CD8-positive, alpha-beta memory T cell (primary cell): ENCODE measurements around the gene NT5DC1. TPM values are rescaled to one million over a fixed set of nuclear protein-coding genes. Genes with fewer than 3 reads are reported as not detected.
"Not testable (repeated sequence)": the region's sequence is repeated elsewhere in the genome, so short reads cannot be mapped to it uniquely, and the experiment has no call there.

ENCODE experiments used
- CTCF ChIA-PET: fragments of 350-600 bp; sonication (Branson Sonifier 250); formaldehyde crosslinking; loops from one replicate; lab custom pipeline; 2021; ENCODE audit warnings: antibody characterized with exemption; lab: Charles Lee
- POLR2A ChIA-PET: fragments of 350-600 bp; sonication (Branson Sonifier 250); formaldehyde crosslinking; loops from one replicate; lab custom pipeline; 2021; ENCODE audit warnings: antibody characterized with exemption; lab: Charles Lee
- DNase-seq, 5 donors: peaks; one replicate each; pipeline versions ENCODE4 v3.0.0 to v3.0.0-alpha.2; 2020 to 2022; ENCODE audit warnings: mixed read lengths in 1 of 5
- H3K27ac ChIP-seq: one replicate; pipeline ENCODE4 v1.7.0; 2013; ENCODE audit warnings: low read depth, mild to moderate bottlenecking, low read length, moderate library complexity
- H3K27me3 ChIP-seq: 2 replicates; pipeline ENCODE4 v1.7.0; 2013; ENCODE audit warnings: low read length, mild to moderate bottlenecking; ENCODE audit not compliant: insufficient read depth, poor library complexity, severe bottlenecking
- H3K36me3 ChIP-seq: 2 replicates; pipeline ENCODE4 v1.7.0; 2013; ENCODE audit warnings: mild to moderate bottlenecking, low read length, moderate library complexity; ENCODE audit not compliant: insufficient read depth
- H3K4me1 ChIP-seq: 2 replicates; pipeline ENCODE4 v1.7.0; 2013; ENCODE audit warnings: mild to moderate bottlenecking, low read length, moderate library complexity; ENCODE audit not compliant: insufficient read depth
- H3K4me3 ChIP-seq: 2 replicates; pipeline ENCODE4 v1.7.0; 2013; ENCODE audit warnings: mild to moderate bottlenecking, low read length
- H3K9me3 ChIP-seq: 2 replicates; pipeline ENCODE4 v1.7.0; 2013; ENCODE audit warnings: mild to moderate bottlenecking, low read length
- H3K27ac Mint-ChIP-seq, 8 donors: one replicate each; pipeline ENCODE4 v1.8.0; 2020 to 2021; ENCODE audit warnings: mixed read lengths in 8 of 8, mild to moderate bottlenecking in 6 of 8, inconsistent platforms in 3 of 8, moderate library complexity in 3 of 8
- H3K27me3 Mint-ChIP-seq, 2 donors: one replicate each; pipeline ENCODE4 v1.8.0; 2020 to 2021; ENCODE audit warnings: mixed read lengths in 2 of 2, mild to moderate bottlenecking in 1 of 2, moderate library complexity in 1 of 2
- H3K36me3 Mint-ChIP-seq, 3 donors: one replicate each; pipeline ENCODE4 v1.8.0; 2020 to 2021; ENCODE audit warnings: mixed read lengths in 3 of 3, inconsistent platforms in 1 of 3, mild to moderate bottlenecking in 1 of 3
- H3K4me1 Mint-ChIP-seq, 3 donors: one replicate each; pipeline ENCODE4 v1.8.0; 2020 to 2021; ENCODE audit warnings: mixed read lengths in 3 of 3, inconsistent platforms in 1 of 3, mild to moderate bottlenecking in 1 of 3
- H3K4me3 Mint-ChIP-seq, 7 donors: one replicate each; pipeline ENCODE4 v1.8.0; 2020 to 2021; ENCODE audit warnings: mixed read lengths in 7 of 7, mild to moderate bottlenecking in 6 of 7, moderate library complexity in 4 of 7, inconsistent platforms in 2 of 7
- H3K9me3 Mint-ChIP-seq, 5 donors: one replicate each; pipeline ENCODE4 v1.8.0; 2020 to 2022; ENCODE audit warnings: mixed read lengths in 5 of 5, mild to moderate bottlenecking in 3 of 5, moderate library complexity in 2 of 5, inconsistent platforms in 1 of 5
- polyA plus RNA-seq: library from polyadenylated mRNA; unstranded; fragments of 300-500 nt; fragmentation: Illumina TruSeq; gene quantifications from one replicate; pipeline ENCODE4 v1.2.3, GENCODE V29; 2021
- total RNA-seq, 2 experiments: library from RNA; stranded (reverse); gene quantifications; one replicate each; pipeline ENCODE4 v1.2.3, GENCODE V29; 2021

Gene NT5DC1
- total and polyA plus RNA-seq, 3 experiments from 2014 or later = 46.3 to 57.1 (median 47.6) TPM

DNA sequence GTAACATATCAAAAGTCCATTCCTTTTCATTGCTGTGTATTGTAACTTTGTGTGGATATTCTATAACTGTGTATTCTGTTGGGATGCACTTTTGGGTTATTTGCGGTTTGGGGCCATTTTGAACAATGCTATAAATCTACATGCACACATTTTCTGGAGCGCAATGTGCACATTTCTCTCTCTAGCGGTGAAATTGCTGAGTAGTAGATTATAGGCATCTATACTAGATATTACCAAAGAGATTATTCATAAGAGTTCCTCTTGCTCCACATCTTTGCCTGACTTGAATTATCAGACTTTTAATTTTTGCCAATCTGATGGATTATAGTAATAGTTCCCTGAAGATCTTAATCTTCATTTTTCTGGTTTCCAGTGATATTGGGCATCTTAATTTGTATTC lies 21.7 kb upstream of the NT5DC1 start:
- ChIA-PET CTCF (no interaction called here), POLR2A (no interaction called here)
- H3K4me3 ChIP-seq = no peak overlapping the region
- no peaks in the 10 kb centered on the region for H3K36me3 ChIP-seq
- no peaks in the 10 kb centered on the region for H3K27me3 ChIP-seq
- H3K27me3 Mint-ChIP-seq = peaks cover 6 to 34% of the 10 kb centered on the region in 2 donors
- H3K9me3 ChIP-seq = no peaks in the 10 kb centered on the region
- H3K36me3 Mint-ChIP-seq = no peaks in the 10 kb centered on the region
- no peaks in the 10 kb centered on the region for H3K9me3 Mint-ChIP-seq
- H3K4me1 ChIP-seq = no peaks in the 10 kb centered on the region
- no peak overlapping the region for H3K4me3 Mint-ChIP-seq
- DNase-seq = no peak
- H3K4me1 Mint-ChIP-seq = no peaks in the 10 kb centered on the region
- H3K27ac ChIP-seq = no peak overlapping the region
- H3K27ac Mint-ChIP-seq = no peak overlapping the region

DNA sequence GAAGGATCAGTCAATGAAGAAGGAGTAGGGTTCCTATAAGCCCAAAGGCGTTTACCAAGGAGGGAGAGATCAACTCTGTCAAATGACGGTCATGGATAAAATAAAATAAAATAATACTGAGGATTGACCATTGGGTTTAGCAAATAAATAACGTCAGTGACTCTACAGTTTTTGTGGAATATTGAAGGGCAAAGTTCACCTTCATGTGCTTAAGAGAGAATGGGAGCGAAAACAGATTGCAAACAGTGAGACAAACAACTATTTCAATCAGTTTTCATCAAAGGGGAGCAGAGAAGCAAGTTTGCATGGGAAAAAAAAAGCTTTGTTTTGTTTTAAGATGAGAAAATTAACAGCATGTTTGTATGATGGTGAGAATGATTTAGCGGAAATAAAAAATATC lies 17.6 kb upstream of the NT5DC1 start:
- no peak overlapping the region for H3K27ac Mint-ChIP-seq
- H3K9me3 Mint-ChIP-seq = no peaks in the 10 kb centered on the region
- ChIA-PET POLR2A (no interaction called here), CTCF (no interaction called here)
- Histone ChIP-seq H3K27me3 (no peaks in the 10 kb centered on the region), H3K27ac (no peak overlapping the region), H3K36me3 (no peaks in the 10 kb centered on the region), H3K4me3 (no peak overlapping the region), H3K4me1 (no peaks in the 10 kb centered on the region), H3K9me3 (no peaks in the 10 kb centered on the region)
- DNase-seq = no peak
- H3K4me1 Mint-ChIP-seq = no peaks in the 10 kb centered on the region
- H3K36me3 Mint-ChIP-seq = no peaks in the 10 kb centered on the region
- no peak overlapping the region for H3K4me3 Mint-ChIP-seq
- H3K27me3 Mint-ChIP-seq = peaks cover 8 to 38% of the 10 kb centered on the region in 2 donors

- Histone ChIP-seq H3K4me3 (no peak overlapping the region), H3K27ac (no peak overlapping the region), H3K36me3 (no peaks in the 10 kb centered on the region), H3K27me3 (no peaks in the 10 kb centered on the region), H3K4me1 (no peaks in the 10 kb centered on the region), H3K9me3 (no peaks in the 10 kb centered on the region)
- H3K27ac Mint-ChIP-seq = no peak overlapping the region
- H3K27me3 Mint-ChIP-seq = peaks cover 8 to 30% of the 10 kb centered on the region in 2 donors
- no peaks in the 10 kb centered on the region for H3K9me3 Mint-ChIP-seq
- H3K4me1 Mint-ChIP-seq = no peaks in the 10 kb centered on the region
- CTCF ChIA-PET = interaction anchor here (1.0 kb wide), 1 partner anchor 16 kb away, joined by 3 read pairs; no protein-coding TSS in a partner anchor
- no peaks in the 10 kb centered on the region for H3K36me3 Mint-ChIP-seq
- no peak for DNase-seq
- POLR2A ChIA-PET = no interaction called here
- H3K4me3 Mint-ChIP-seq = no peak overlapping the region
Measured at GRCh38 chr6:116084284-116084683, 16.4 kb upstream of the NT5DC1 start.

DNA sequence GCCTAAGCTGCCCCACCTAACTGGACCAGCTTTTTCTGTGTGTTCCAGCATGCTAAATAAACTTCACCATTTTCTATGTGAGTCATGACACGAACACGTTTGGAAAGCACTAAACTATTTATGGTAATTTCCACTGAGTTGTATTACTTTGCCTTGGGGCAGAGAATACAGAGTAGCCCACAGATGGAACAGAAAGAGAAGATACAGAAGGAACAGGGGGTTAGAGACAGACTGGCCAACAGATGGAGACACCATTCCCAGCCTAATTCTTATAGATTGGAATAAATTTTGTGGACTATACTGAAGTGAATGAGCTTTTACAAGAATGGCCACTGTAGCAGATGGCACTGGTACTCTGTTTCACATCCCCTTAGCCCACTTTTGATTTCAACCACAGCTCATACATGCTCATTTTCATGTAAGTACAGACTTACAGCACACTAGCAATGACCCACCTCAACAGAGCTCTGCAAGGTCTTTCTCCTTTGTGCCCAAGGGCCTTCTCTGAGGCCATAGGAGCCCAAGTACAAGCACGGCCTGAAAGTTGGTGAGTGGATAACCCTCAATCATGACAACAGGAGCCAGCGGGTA lies 13.1 kb upstream of the NT5DC1 start:
- ChIA-PET POLR2A (no interaction called here), CTCF (interaction anchor here (1.0 to 2.0 kb wide), 3 partner anchors 8 to 79 kb away, joined by 3 to 8 read pairs (median 3); no protein-coding TSS in a partner anchor)
- H3K4me1 ChIP-seq = no peaks in the 10 kb centered on the region
- Mint-ChIP-seq H3K9me3 (no peaks in the 10 kb centered on the region), H3K4me3 (no peak overlapping the region), H3K27ac (no peak overlapping the region), H3K27me3 (peaks cover 2 to 20% of the 10 kb centered on the region in 2 donors), H3K4me1 (peaks cover 0 to 7% (median 6%) of the 10 kb centered on the region in 3 donors), H3K36me3 (peaks cover 0 to 5% (median 0%) of the 10 kb centered on the region in 3 donors)
- no peaks in the 10 kb centered on the region for H3K27me3 ChIP-seq
- H3K36me3 ChIP-seq = no peaks in the 10 kb centered on the region
- no peaks in the 10 kb centered on the region for H3K9me3 ChIP-seq
- DNase-seq = no peak
- H3K4me3 ChIP-seq = no peak overlapping the region
- H3K27ac ChIP-seq = no peak overlapping the region

DNA sequence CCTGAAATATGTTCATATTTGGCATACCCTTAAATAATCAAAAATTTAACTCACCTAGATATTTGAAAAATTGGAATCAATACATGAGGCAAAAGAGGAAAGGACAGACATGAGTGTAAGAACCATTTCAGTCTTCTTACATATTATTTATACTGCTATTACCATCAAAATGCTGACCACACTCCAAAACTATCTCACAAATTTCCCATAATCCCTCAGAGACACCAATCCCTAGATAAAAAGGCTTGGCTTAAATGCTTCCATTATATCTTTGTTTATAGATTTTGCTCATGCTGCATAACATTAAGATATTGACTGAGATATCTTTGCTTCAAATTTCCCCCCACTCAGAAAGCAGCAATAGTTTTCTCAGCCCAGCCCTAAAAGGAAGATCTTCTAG lies 11.7 kb upstream of the NT5DC1 start:
- POLR2A ChIA-PET = no interaction called here
- CTCF ChIA-PET = no interaction called here

GRCh38 chr6:116090251-116090650 lies 10.4 kb upstream of the NT5DC1 start:
- ChIA-PET CTCF (no interaction called here), POLR2A (no interaction called here)
- peaks cover 2 to 18% of the 10 kb centered on the region in 2 donors for H3K27me3 Mint-ChIP-seq
- Histone ChIP-seq H3K36me3 (no peaks in the 10 kb centered on the region), H3K4me3 (no peak overlapping the region), H3K27ac (no peak overlapping the region), H3K4me1 (no peaks in the 10 kb centered on the region), H3K9me3 (no peaks in the 10 kb centered on the region), H3K27me3 (no peaks in the 10 kb centered on the region)
- H3K4me1 Mint-ChIP-seq = peaks cover 0 to 7% (median 6%) of the 10 kb centered on the region in 3 donors
- no peaks in the 10 kb centered on the region for H3K9me3 Mint-ChIP-seq
- H3K36me3 Mint-ChIP-seq = peaks cover 0 to 6% (median 0%) of the 10 kb centered on the region in 3 donors
- no peak overlapping the region for H3K4me3 Mint-ChIP-seq
- DNase-seq = no peak
- peak overlapping the region in 2 of 8 donors; percentile 43 to 76 for H3K27ac Mint-ChIP-seq

More for the DNA sequence above, 11.7 kb upstream of the NT5DC1 start:
- H3K36me3 ChIP-seq = no peaks in the 10 kb centered on the region
- H3K9me3 ChIP-seq = no peaks in the 10 kb centered on the region
- H3K27me3 ChIP-seq = no peaks in the 10 kb centered on the region
- H3K4me1 ChIP-seq = no peaks in the 10 kb centered on the region
- H3K27ac Mint-ChIP-seq = no peak overlapping the region
- no peak for DNase-seq
- H3K27me3 Mint-ChIP-seq = peaks cover 2 to 23% of the 10 kb centered on the region in 2 donors
- H3K9me3 Mint-ChIP-seq = no peaks in the 10 kb centered on the region
- no peak overlapping the region for H3K27ac ChIP-seq
- no peak overlapping the region for H3K4me3 ChIP-seq
- H3K4me1 Mint-ChIP-seq = peaks cover 0 to 7% (median 6%) of the 10 kb centered on the region in 3 donors
- peaks cover 0 to 6% (median 0%) of the 10 kb centered on the region in 3 donors for H3K36me3 Mint-ChIP-seq
- H3K4me3 Mint-ChIP-seq = no peak overlapping the region

DNA sequence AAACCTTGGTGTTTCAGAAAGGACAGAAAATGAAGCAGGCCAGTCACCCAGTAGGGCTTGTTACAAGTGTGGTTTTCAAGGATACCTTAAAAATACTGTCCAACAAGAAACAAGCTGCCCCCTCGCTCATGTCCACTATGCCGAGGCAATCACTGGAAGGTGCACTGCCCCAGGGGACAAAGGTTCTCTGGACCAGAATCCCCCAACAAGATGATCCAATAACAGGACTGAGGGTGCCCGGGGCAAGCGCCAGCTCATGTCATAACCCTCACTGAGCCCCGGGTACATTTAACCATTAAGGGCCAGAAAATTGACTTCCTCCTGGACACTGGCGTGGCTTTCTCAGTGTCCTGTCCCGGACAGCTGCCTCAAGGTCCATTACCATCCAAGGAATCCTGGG lies 6.6 kb upstream of the NT5DC1 start:
- ChIA-PET CTCF (no interaction called here), POLR2A (no interaction called here)
- Histone ChIP-seq H3K36me3 (no peaks in the 10 kb centered on the region), H3K27ac (no peak overlapping the region), H3K9me3 (no peaks in the 10 kb centered on the region), H3K27me3 (no peaks in the 10 kb centered on the region), H3K4me1 (no peaks in the 10 kb centered on the region), H3K4me3 (no peak overlapping the region)
- Mint-ChIP-seq H3K36me3 (peaks cover 0 to 17% (median 0%) of the 10 kb centered on the region in 3 donors), H3K9me3 (peaks cover 0 to 11% (median 8%) of the 10 kb centered on the region in 5 donors), H3K4me3 (no peak overlapping the region), H3K4me1 (peaks cover 0 to 7% (median 6%) of the 10 kb centered on the region in 3 donors), H3K27ac (no peak overlapping the region), H3K27me3 (peaks cover 0 to 18% of the 10 kb centered on the region in 2 donors)
- no peak for DNase-seq

- H3K27ac Mint-ChIP-seq, H3K36me3 ChIP-seq, H3K4me3 ChIP-seq, POLR2A ChIA-PET, DNase-seq, H3K27ac ChIP-seq, H3K4me1 ChIP-seq, H3K9me3 ChIP-seq, H3K27me3 ChIP-seq, H3K4me3 Mint-ChIP-seq: not testable (repeated sequence)
- Mint-ChIP-seq H3K27me3 (peaks cover 0 to 17% of the 10 kb centered on the region in 2 donors), H3K36me3 (peaks cover 0 to 17% (median 5%) of the 10 kb centered on the region in 3 donors), H3K9me3 (peaks cover 0 to 11% (median 8%) of the 10 kb centered on the region in 5 donors), H3K4me1 (peaks cover 7 to 15% (median 12%) of the 10 kb centered on the region in 3 donors)
- CTCF ChIA-PET = interaction anchor here (1.0 to 2.5 kb wide), 4 partner anchors 9 to 84 kb away, joined by 4 to 16 read pairs (median 6); no protein-coding TSS in a partner anchor
Measured at GRCh38 chr6:116096048-116096759, 4.4 kb upstream of the NT5DC1 start.
